SH-SY5Y (cell line): ENCODE results near the gene CD46.

Experiments
- GATA2 ChIP-seq: IDR thresholded peaks from 2 replicates; pipeline ENCODE4 v1.6.1; 2011; ENCODE audit warnings: mild to moderate bottlenecking, low read depth, low read length
- GATA3 ChIP-seq: IDR thresholded peaks from 2 replicates; pipeline ENCODE4 v1.6.1; 2011; ENCODE audit warnings: low read depth, mild to moderate bottlenecking, low read length, moderate library complexity

- no peak for TF ChIP-seq GATA2
- TF ChIP-seq GATA3 = no peak
These were observed 62.1 kb downstream of the CD46 start for GRCh38 chr1:207813946-207814345.
